GM18868 (cell line): Measurements from ENCODE around the gene ARMS2.

Experiments used
- ATAC-seq: cut with Tn5 transposase; IDR thresholded peaks from one replicate; pipeline ENCODE4 v1.9.1; 2021; ENCODE audit warnings: mild to moderate bottlenecking, moderate library complexity; ENCODE audit not compliant: unreplicated experiment

Gene ARMS2, protein sequence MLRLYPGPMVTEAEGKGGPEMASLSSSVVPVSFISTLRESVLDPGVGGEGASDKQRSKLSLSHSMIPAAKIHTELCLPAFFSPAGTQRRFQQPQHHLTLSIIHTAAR

GRCh38 chr10:122454603-122455080 lies at the start of gene ARMS2:
ARMS2 (plus strand) TSS chr10:122454653; CDS start chr10:122454728, 75 bp downstream.
- ATAC-seq = no peak

DNA sequence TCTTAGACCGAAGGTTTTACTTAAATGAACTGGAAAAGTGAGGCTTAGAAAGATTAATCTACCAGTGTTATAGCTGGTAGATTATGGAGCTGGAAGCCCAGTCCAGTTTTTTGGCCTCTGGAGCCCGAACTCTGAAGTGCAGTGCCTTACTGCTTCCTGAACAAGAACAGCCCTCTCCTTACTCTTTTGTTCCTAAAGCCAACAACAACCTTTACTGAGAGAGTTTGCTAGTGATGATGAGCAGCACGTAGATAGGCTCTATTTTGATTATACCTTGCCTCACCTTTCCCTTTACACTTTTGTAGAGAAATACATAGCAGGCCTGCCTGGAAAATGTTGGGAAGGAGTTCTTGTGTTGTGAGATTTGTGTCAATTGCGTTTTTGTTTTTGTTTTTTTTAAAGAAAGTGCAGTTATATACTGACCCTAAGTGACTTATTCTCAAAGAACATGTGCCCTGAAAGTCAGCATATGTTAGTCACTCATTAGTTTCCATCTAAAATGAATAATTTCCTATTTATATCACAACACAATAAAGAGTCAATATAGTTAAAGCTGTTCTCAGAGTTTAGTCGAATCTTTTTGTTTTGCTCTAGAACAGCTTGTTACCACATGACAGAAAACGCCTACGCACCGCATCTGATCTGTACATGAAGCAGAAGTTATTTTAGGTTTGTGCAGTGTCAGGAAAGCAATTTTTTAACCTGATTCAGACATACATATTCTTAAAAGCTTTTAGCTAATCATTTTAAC lies 46.9 kb upstream of the ARMS2 start:
- no peak for ATAC-seq

DNA sequence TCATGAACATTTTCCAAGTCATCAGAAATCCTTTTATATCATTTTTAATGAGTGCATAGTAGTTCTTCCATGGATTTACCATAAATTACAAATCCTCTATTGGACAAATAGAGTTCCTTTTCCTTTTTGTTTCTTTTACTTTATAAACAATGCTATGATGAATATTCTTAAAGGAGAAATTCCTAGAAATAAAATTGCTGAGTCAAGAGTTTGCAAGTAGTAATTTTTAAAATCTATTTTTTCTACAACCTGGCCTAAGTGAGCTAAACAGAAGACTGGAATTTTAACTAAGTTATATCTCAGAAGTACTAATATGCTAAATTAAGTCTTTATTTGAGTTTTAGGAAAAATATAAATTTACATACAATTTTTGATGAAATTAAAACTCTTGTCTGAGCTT lies 41.1 kb upstream of the ARMS2 start:
- ATAC-seq = no peak

DNA sequence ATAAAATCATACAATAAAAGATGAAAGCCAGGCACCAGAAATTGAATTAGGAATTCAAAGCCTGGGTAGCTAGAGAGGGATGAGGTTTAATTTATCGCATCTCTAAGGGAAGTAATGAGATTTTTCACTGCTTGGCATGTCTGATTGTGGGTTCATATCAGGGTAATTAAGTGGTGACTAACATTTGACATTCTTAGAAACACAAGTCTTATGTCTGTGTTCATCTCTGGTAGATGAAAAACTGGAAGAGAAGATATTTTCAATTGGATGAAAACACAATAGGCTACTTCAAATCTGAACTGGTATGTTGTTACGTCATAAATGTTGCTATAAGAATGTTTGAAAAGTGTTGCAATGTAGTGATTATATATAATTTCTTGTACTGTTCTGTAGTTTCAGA lies 36.8 kb upstream of the ARMS2 start:
- ATAC-seq = no peak

DNA sequence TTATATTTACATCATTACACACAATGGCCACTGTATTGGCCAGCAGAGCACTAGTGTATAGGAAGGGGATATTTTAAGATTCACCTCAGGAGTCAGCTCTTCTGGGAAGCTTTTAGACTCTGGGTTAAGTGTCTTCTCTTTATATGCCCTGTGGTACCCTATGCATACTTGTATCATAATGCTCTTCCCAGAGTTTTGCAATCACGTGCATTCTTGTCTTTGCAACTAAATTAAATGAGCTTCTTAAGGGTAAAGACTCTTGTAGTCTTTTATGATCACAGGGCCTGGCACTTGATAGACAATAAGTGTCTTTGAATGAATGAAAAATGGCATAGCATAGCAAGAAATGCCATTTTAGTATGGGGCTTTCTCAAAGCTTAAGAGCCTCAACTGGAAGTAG lies 35.4 kb upstream of the ARMS2 start:
- ATAC-seq = no peak

GRCh38 chr10:122419876-122420623 lies 34.4 kb upstream of the ARMS2 start:
- ATAC-seq = no peak

DNA sequence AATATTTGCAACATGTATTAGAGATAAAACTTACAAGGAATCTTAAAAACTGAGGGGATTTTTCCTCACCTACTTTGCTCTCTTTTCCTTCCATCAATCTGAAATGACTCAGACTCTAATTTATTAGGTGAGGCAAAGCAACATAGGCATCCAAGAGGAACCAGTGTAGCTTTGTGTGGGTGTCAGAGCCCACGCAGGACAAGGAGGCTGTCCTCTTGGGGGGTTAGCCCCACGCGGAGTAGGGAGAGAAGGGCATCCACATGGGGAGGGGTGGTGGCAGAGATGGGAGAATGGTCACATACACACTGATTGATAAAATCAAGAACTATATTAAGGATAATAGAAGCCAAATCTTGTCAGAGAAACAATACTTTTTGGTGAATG lies 33.8 kb upstream of the ARMS2 start:
- ATAC-seq = no peak

GRCh38 chr10:122421054-122421625 lies 33.3 kb upstream of the ARMS2 start:
- no peak for ATAC-seq

DNA sequence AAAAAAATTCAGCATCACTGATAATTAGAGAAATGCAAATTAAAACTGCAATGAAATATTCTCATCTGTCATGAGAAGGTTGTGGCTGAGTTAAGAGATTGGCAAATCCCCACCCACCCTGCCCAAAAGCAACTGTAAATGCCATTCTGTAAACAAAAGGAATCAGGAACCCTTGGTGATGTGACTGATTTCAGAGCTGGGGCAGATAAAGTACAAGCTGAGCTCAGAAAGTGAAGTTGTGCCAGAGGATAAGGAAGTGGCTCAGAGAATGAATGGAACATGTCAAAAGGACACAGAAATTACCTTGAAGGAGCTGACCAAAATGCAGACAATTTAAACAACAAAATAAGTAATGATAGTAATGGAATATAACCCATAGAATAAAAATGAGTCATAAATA lies 32.7 kb upstream of the ARMS2 start:
- no peak for ATAC-seq

DNA sequence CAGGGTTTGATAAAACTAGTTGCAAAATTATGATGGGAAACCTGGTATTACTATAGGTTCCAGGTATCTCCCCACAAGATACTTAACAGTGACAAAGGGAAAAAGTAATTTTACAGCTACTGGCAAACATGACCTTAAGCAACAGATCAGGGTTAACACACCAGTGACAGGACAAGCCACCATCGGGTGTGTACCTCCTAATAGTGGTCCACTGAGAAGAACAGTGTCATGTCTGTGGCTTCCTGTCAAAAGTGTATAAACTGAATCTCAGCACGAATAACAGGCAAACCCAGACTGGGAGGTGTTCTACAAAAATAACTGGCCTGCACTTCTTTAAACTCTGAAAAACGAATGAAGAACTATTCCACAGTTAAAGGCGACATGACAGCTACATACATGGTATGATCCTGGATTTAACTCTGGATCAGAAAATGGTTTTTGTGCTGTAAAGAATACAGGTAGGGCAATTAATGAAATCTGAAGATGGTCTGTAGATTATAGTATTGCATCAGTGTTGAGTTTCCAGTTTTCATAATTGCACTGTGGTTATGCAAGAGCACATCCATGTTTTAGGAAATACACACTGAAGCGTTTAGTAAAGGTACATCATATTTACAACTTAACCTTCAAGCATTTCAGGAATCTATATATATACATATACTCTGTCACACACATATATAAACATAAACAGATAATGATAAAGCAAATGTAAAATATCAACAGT lies 32.0 kb upstream of the ARMS2 start:
- ATAC-seq = no peak

GRCh38 chr10:122424059-122424458 lies 30.4 kb upstream of the ARMS2 start:
- ATAC-seq = no peak

DNA sequence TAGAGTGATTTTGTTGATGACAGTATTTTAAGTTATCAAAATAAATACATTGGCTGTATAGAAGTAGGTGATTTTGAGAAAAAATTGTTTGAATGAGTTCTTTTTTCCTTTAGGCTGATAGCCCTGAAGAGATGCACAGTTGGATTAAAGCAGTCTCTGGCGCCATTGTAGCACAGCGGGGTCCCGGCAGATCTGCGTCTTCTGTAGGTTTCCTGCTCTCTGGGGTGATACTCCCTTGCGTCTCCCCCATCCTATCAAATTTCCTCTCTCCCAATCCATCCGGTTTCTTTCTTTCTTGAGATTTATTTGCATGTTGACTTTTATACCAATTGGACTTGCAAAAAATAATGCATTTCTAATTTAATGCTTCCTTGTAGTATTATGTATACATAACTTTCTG lies 27.6 kb upstream of the ARMS2 start:
- ATAC-seq = no peak

GRCh38 chr10:122427280-122427679 lies 27.2 kb upstream of the ARMS2 start:
- ATAC-seq = no peak

GRCh38 chr10:122435212-122435827 lies 19.1 kb upstream of the ARMS2 start:
- ATAC-seq = no peak

GRCh38 chr10:122441961-122442360 lies 12.5 kb upstream of the ARMS2 start:
- no peak for ATAC-seq

DNA sequence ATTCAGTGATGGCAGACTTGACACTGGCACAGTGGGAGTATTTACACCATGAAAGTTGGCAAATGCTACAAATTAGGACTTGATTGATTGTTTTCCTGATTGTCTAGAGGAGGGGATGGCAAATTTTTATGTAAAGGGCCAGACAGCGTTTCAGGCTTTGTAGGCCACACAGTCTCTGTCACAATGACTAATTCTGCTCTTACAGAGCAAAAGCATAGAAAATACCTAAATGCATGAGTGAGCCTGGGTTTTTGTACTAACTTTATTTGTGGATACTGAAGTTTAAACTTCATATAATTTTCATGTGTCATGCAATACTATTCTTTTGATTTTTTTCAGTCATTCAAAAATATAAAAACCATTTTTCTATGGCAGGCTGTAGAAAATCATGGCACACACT lies 9.0 kb upstream of the ARMS2 start:
- no peak for ATAC-seq

GRCh38 chr10:122445904-122446303 lies 8.5 kb upstream of the ARMS2 start:
- no peak for ATAC-seq

DNA sequence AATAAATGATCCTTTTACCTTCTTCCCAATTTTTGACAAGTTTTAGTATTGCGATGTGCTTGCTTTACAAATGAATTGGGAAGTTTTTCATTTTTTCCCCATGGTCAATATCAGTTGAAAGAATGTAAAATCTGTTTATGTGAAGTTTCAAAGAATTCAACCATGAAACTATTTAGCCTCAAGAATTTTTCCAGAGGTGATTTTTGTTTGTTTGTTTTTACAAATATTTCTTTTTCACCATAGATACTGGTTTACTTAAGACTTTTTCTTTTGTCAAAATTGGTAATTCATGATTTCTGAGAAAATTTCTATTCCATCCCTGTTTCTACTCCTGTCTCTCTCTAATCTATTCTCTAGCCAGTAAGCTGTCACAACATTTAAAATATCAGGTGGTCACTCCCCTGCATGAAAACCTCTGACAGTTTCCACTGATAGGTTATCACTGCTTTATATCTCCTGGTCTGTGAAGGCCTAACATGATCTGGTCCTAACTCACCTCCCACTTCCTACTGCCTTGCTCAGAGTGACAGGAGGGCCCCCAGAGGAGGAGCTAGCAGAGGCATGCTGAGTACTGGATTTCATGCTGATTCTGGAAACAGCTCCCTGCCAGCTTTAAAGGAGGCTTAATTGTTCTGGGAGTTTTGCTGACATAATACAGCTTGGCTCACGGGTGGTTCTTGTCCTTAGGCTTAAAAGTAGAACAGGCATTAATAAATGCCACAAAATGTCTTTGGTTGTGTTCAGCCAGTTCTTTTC lies 7.6 kb upstream of the ARMS2 start:
- ATAC-seq = no peak

DNA sequence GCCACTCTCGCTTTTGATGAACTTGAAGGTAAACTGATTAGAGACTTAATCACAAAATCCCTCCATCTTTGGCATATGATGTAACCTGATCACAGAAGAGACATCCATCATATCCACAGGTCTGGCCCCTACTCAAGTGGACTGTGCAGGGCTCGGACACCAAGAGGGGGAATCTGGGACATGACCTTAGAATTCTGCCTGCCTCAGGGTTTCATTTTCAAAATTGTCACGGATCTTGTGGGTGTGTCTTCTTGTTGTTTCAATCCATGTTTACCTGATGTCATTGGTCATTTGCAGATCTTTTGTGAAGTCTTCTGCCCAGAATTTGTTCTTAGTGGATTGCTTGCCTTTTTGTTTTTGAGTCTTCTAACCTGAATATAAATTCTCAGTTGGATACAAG lies 5.9 kb upstream of the ARMS2 start:
- ATAC-seq = no peak

GRCh38 chr10:122449153-122449552 lies 5.3 kb upstream of the ARMS2 start:
- ATAC-seq = no peak
